HepG2 (cell line): ENCODE results near the gene SMIM14. TPM values are rescaled to one million over a fixed set of nuclear protein-coding genes. Genes with fewer than 3 reads are reported as not detected.

Experiments
- ATAC-seq: fragments of 200-7000 bp; cut with Tn5 transposase; 3 replicates; pipeline ENCODE4 v1.9.1; 2020; ENCODE audit warnings: mild to moderate bottlenecking, moderate library complexity
- BruUV-seq: library from RNA; stranded (reverse); fragments of 400-500 nt; replicated peaks from 2 replicates; lab custom pipeline; 2021; lab: Mats Ljungman, UMichigan
- CTCF ChIA-PET: fragments of 300-600 bp; formaldehyde crosslinking; extraction: SDS; loops from one replicate; lab custom pipeline; 2021; ENCODE audit warnings: low total read pairs, inconsistent platforms, low intra/inter-chr PET ratio; lab: Yijun Ruan, JAX
- POLR2A ChIA-PET: fragments of 350-600 bp; sonication (Branson Sonifier 250); formaldehyde crosslinking; loops from one replicate; lab custom pipeline; 2020; ENCODE audit warnings: antibody characterized with exemption, inconsistent platforms; lab: Yijun Ruan, JAX
- DNase-seq: peaks from one replicate; pipeline ENCODE4 v3.0.0-alpha.2; 2015; ENCODE audit warnings: low spot score
- FAIRE-seq: peaks from 3 replicates; lab custom pipeline; 2011; peaks lifted over from hg19 to GRCh38; lab: Jason Lieb, UNC
- H2AFZ ChIP-seq: one replicate; pipeline ENCODE4 v1.6.1; 2011; ENCODE audit warnings: low read length, inconsistent platforms
- H3K27ac ChIP-seq: fragments of 300-600 bp; 3 replicates; pipeline ENCODE4 v1.8.0; 2011; ENCODE audit warnings: mixed run types, mild to moderate bottlenecking, mixed read lengths, low read length, inconsistent platforms; ENCODE audit not compliant: insufficient read depth; ENCODE audit errors: extremely low read length
- H3K27me3 ChIP-seq, 2 experiments: fragments of 200-600 bp in 1 of 2; 2 replicates in 1 of 2; 3 replicates in 1 of 2; pipeline versions ENCODE4 v1.6.0 to v1.8.0; 2011; ENCODE audit warnings: low read length in 2 of 2, mild to moderate bottlenecking in 2 of 2, moderate library complexity in 2 of 2, inconsistent platforms in 1 of 2; ENCODE audit not compliant: insufficient read depth in 2 of 2, control insufficient read depth in 1 of 2
- H3K36me3 ChIP-seq, 2 experiments: fragments of 200-600 bp in 1 of 2; replicated peaks in 1 of 2; 2 replicates in 1 of 2; 3 replicates in 1 of 2; pipeline versions ENCODE4 v1.5.1 to v1.8.0; 2011; ENCODE audit warnings: low read length in 2 of 2, inconsistent platforms in 1 of 2; ENCODE audit not compliant: insufficient read depth in 2 of 2, control insufficient read depth in 1 of 2
- H3K4me1 ChIP-seq: 2 replicates; pipeline ENCODE4 v1.5.1; 2012; ENCODE audit warnings: low read length, inconsistent platforms; ENCODE audit not compliant: insufficient read depth
- H3K4me2 ChIP-seq: 2 replicates; pipeline ENCODE4 v1.6.0; 2011; ENCODE audit warnings: low read depth, low read length, inconsistent platforms
- H3K4me3 ChIP-seq, 3 experiments: fragments of 200-600 bp in 1 of 3; sonication (generic), shearing (Covaris generic) in 1 of 3; replicated peaks in 1 of 3; 2 replicates each; pipeline ENCODE4 v1.5.1; 2011 to 2016; ENCODE audit warnings: low read length in 3 of 3, inconsistent platforms in 2 of 3, low read depth in 2 of 3, mild to moderate bottlenecking in 2 of 3, control low read depth in 1 of 3, mixed read lengths in 1 of 3; ENCODE audit not compliant: insufficient read depth in 1 of 3
- H3K79me2 ChIP-seq: one replicate; pipeline ENCODE4 v1.6.1; 2011; ENCODE audit warnings: low read length, inconsistent platforms; ENCODE audit not compliant: insufficient read depth
- H3K9ac ChIP-seq: 2 replicates; pipeline ENCODE4 v1.6.0; 2011; ENCODE audit warnings: mild to moderate bottlenecking, low read depth, low read length, inconsistent platforms; ENCODE audit not compliant: insufficient read depth
- H3K9me3 ChIP-seq: 2 replicates; pipeline ENCODE4 v1.5.1; 2012; ENCODE audit warnings: mild to moderate bottlenecking, low read length
- H4K20me1 ChIP-seq: 2 replicates; pipeline ENCODE4 v1.6.0; 2011; ENCODE audit warnings: inconsistent platforms, mild to moderate bottlenecking, low read length, moderate library complexity; ENCODE audit not compliant: insufficient read depth
- BCL6 ChIP-seq: IDR thresholded peaks from 2 replicates; pipeline ENCODE4 v1.6.1; 2016; ENCODE audit warnings: missing genetic modification reagents, missing compliant biosample characterization
- FOXO4 ChIP-seq: sonication (generic); formaldehyde crosslinking; conservative IDR thresholded peaks from 2 replicates; pipeline ENCODE4 v1.8.1; 2023; ENCODE audit warnings: missing genetic modification reagents
- MIXL1 ChIP-seq: IDR thresholded peaks from 2 replicates; pipeline ENCODE4 v1.6.1; 2016
- MNT ChIP-seq: fragments of 450-650 bp; IDR thresholded peaks from 2 replicates; pipeline ENCODE4 v1.6.1; 2016
- MYC ChIP-seq: sonication (generic); formaldehyde crosslinking; IDR thresholded peaks from 2 replicates; pipeline ENCODE4 v1.9.0; 2021; ENCODE audit warnings: missing genetic modification reagents, borderline replicate concordance
- MYNN ChIP-seq: sonication (generic); formaldehyde crosslinking; IDR thresholded peaks from 2 replicates; pipeline ENCODE4 v1.4.0; 2020; ENCODE audit warnings: mild to moderate bottlenecking, low read depth, missing genetic modification reagents
- NR2F2 ChIP-seq: IDR thresholded peaks from 2 replicates; pipeline ENCODE4 v1.6.1; 2012; ENCODE audit warnings: low read depth, inconsistent platforms, borderline replicate concordance
- POGK ChIP-seq: sonication (generic); formaldehyde crosslinking; conservative IDR thresholded peaks from 2 replicates; pipeline ENCODE4 v1.8.0; 2022; ENCODE audit warnings: mild to moderate bottlenecking, moderate library complexity, missing genetic modification reagents
- RARA ChIP-seq: IDR thresholded peaks from 2 replicates; pipeline ENCODE4 v1.6.1; 2016; ENCODE audit warnings: missing genetic modification reagents, missing compliant biosample characterization
- REXO4 ChIP-seq: sonication (generic); formaldehyde crosslinking; IDR thresholded peaks from 2 replicates; pipeline ENCODE4 v1.8.0; 2022; ENCODE audit warnings: missing genetic modification reagents, mild to moderate bottlenecking, borderline replicate concordance
- SALL1 ChIP-seq: sonication (generic); formaldehyde crosslinking; IDR thresholded peaks from 2 replicates; pipeline ENCODE4 v1.8.0; 2022; ENCODE audit warnings: mild to moderate bottlenecking, missing genetic modification reagents
- ZNF136 ChIP-seq: sonication (generic); formaldehyde crosslinking; IDR thresholded peaks from 2 replicates; pipeline ENCODE4 v1.8.1; 2022; ENCODE audit warnings: low read depth, mild to moderate bottlenecking, moderate library complexity, missing genetic modification reagents
- ZNF224 ChIP-seq: sonication (generic); formaldehyde crosslinking; IDR thresholded peaks from 2 replicates; pipeline ENCODE4 v1.5.0; 2020; ENCODE audit warnings: mild to moderate bottlenecking, missing genetic modification reagents
- ZNF512B ChIP-seq: sonication (generic); formaldehyde crosslinking; IDR thresholded peaks from 2 replicates; pipeline ENCODE4 v1.5.1; 2020; ENCODE audit warnings: missing genetic modification reagents, mild to moderate bottlenecking, borderline replicate concordance
- ZNF547 ChIP-seq: sonication (generic); formaldehyde crosslinking; IDR thresholded peaks from 2 replicates; pipeline ENCODE4 v1.5.1; 2020; ENCODE audit warnings: mild to moderate bottlenecking, missing genetic modification reagents
- WGBS: methylation state at CpG from one replicate; pipeline ENCODE4 v1.1.6; 2017; ENCODE audit warnings: low lambda C conversion rate; 5-methylcytosine and 5-hydroxymethylcytosine counted together
- in situ Hi-C: cut with HindIII; loops from 2 replicates; pipeline ENCODE4 v1.10.0; 2017; ENCODE audit warnings: low pct_unique_long_range_greater_than_20kb; ENCODE audit not compliant: extremely low pct_ligation_motif_present
- intact Hi-C: fragments of 100-400 bp; cut with micrococcal nuclease; formaldehyde crosslinking; loops from one replicate; pipeline ENCODE4 v1.10.0; 2022; ENCODE audit not compliant: unreplicated experiment
- polyA plus RNA-seq, 8 experiments: library from polyadenylated mRNA; depleted of rRNA in 3 of 8; stranded (reverse) in 7 of 8; unstranded in 1 of 8; fragments of >200 nt; fragmentation: Illumina TruSeq in 4 of 8; extraction: Trizol in 4 of 8; gene quantifications; 2 replicates each; pipeline versions ENCODE4 v1.2.1 to v1.2.3, GENCODE V29; 2011 to 2016; ENCODE audit warnings: low read depth in 4 of 8, missing spikeins in 1 of 8, mixed read lengths in 1 of 8; ENCODE audit not compliant: insufficient read depth in 1 of 8
- total RNA-seq, 5 experiments: library from RNA; depleted of rRNA; stranded (reverse); fragments of >200 nt; fragmentation: Illumina TruSeq; extraction: Trizol; gene quantifications; 2 replicates each; pipeline ENCODE4 v1.2.3, GENCODE V29; 2016; ENCODE audit warnings: low read depth in 1 of 5

The SMIM14 gene
- total and polyA plus RNA-seq, 2 of the 13 experiments (the other 11 are each of a cell fraction or from before 2014, with no cell fraction given) = 16.3 to 28.1 TPM

GRCh38 chr4:39571054-39571453 is 67.6 kb downstream of the SMIM14 start:
- ATAC-seq (no peak), DNase-seq (no peak), FAIRE-seq (no peak)
- no peak overlapping the region for H3K9ac ChIP-seq
- ChIA-PET CTCF (no interaction called here), POLR2A (no interaction called here)
- H3K36me3 ChIP-seq = no peaks in the 10 kb centered on the region
- no peaks in the 10 kb centered on the region for H3K27me3 ChIP-seq
- TF ChIP-seq MYNN (CRISPR knock-in tag) (no peak), NR2F2 (no peak), REXO4 (CRISPR knock-in tag) (no peak), POGK (CRISPR knock-in tag) (no peak), MNT (no peak), ZNF547 (CRISPR knock-in tag) (no peak), ZNF512B (CRISPR knock-in tag) (no peak), MYC (no peak), RARA (CRISPR knock-in tag) (no peak), BCL6 (CRISPR knock-in tag) (no peak), SALL1 (no peak), ZNF224 (CRISPR knock-in tag) (no peak), FOXO4 (CRISPR knock-in tag) (no peak), MIXL1 (no peak), ZNF136 (CRISPR knock-in tag) (no peak)
- in situ Hi-C loops = no loop called here
- no peaks in the 10 kb centered on the region for H4K20me1 ChIP-seq
- H3K4me1 ChIP-seq = peaks cover 18% of the 10 kb centered on the region
- H3K4me2 ChIP-seq = no peak overlapping the region
- H2AFZ ChIP-seq = no peak overlapping the region
- intact Hi-C loops = loop anchor here (10.0 kb wide), 1 partner anchor 54 kb away; no protein-coding TSS in a partner anchor
- H3K9me3 ChIP-seq = no peaks in the 10 kb centered on the region
- H3K79me2 ChIP-seq = no peaks in the 10 kb centered on the region
- no peak overlapping the region for H3K27ac ChIP-seq
- no TSS peak for BruUV-seq
- 99% methylated on average over 4 of the region's 4 CpGs for WGBS
- H3K4me3 ChIP-seq = no peak overlapping the region
